ENCODE measurements around the gene HS1BP3. TPM values are rescaled to one million over a fixed set of nuclear protein-coding genes. Genes with fewer than 3 reads are reported as not detected.

HS1BP3 gene
- total and polyA plus RNA-seq, 9 of the 15 experiments (the other 6 are each of a cell fraction or from before 2014, with no cell fraction given), result 0.41 to 8.3 (median 5.9) TPM

GRCh38 chr2:20578895-20579825 is 71.7 kb downstream of the HS1BP3 start (continued):
- TF ChIP-seq RREB1 (CRISPR knock-in tag; IDR thresholded peaks at IDR 0.05), result peak; percentile 69; the same call in 1 of the 2 replicates
- no peak for TF ChIP-seq ZNF121 (CRISPR knock-in tag; conservative IDR thresholded peaks at IDR 0.05)
- no peak for TF ChIP-seq ZNF347 (CRISPR knock-in tag; IDR thresholded peaks at IDR 0.05; ENCODE audit: low read depth)
- TF ChIP-seq ZNF184 (CRISPR knock-in tag; IDR thresholded peaks at IDR 0.05), result no peak
- 0 out of 2 replicates have a peak, but pooled peaks have one; percentile 37 for TF ChIP-seq SUPT5H (IDR thresholded peaks at IDR 0.05)
- TF ChIP-seq MGA (IDR thresholded peaks at IDR 0.05), result peak; percentile 97
- TF ChIP-seq TGIF2 (CRISPR knock-in tag; IDR thresholded peaks at IDR 0.05), result no peak
- peak; percentile 88 for TF ChIP-seq ZNF644 (tag; IDR thresholded peaks at IDR 0.05; ENCODE audit: low read depth)
- peak; percentile 89 for TF ChIP-seq SOX6 (IDR thresholded peaks at IDR 0.05)
- TF ChIP-seq SNIP1 (IDR thresholded peaks at IDR 0.05; ENCODE audit: low read depth), result no peak
